ENCODE data around the gene ACSL5. TPM values are rescaled to one million over a fixed set of nuclear protein-coding genes. Genes with fewer than 3 reads are reported as not detected.
"Not testable (repeated sequence)": the region's sequence is repeated elsewhere in the genome, so short reads cannot be mapped to it uniquely, and the experiment has no call there.

The ACSL5 gene
- total RNA-seq, 2 donors from 2014 or later, result 56.6 to 71.9 TPM

- Mint-ChIP-seq H3K36me3 (ENCODE audit: low read depth) (peaks cover 48% of the 10 kb centered on the region), H3K4me3 (peak overlapping the region; percentile 99), H3K27me3 (no peaks in the 10 kb centered on the region), H3K9me3 (no peaks in the 10 kb centered on the region), H3K4me1 (peaks cover 38% of the 10 kb centered on the region), H3K27ac (peak overlapping the region; percentile 99)
- peak; percentile 72 for ATAC-seq (replicated peaks)
Observed at GRCh38 chr10:112375721-112376395, 1.9 kb downstream of the ACSL5 start.

GRCh38 chr10:112376396-112376790, 2.5 kb downstream of the ACSL5 start:
- peaks cover 53% of the 10 kb centered on the region for H3K36me3 Mint-ChIP-seq (ENCODE audit: low read depth)
- ATAC-seq (replicated peaks), result no peak
- H3K27ac Mint-ChIP-seq, result peak overlapping the region; percentile 99
- H3K4me3 Mint-ChIP-seq, result peak overlapping the region; percentile 99
- H3K9me3 Mint-ChIP-seq, result no peaks in the 10 kb centered on the region
- peaks cover 42% of the 10 kb centered on the region for H3K4me1 Mint-ChIP-seq
- no peaks in the 10 kb centered on the region for H3K27me3 Mint-ChIP-seq

- Mint-ChIP-seq H3K36me3 (ENCODE audit: low read depth) (peaks cover 54% of the 10 kb centered on the region), H3K4me1 (peaks cover 42% of the 10 kb centered on the region), H3K4me3 (peak overlapping the region; percentile 99), H3K27ac (peak overlapping the region; percentile 99)
- ATAC-seq (replicated peaks); H3K9me3 Mint-ChIP-seq; H3K27me3 Mint-ChIP-seq: not testable (repeated sequence)
Observed at GRCh38 chr10:112377116-112377515, 3.2 kb downstream of the ACSL5 start.

GRCh38 chr10:112379635-112380296, 5.8 kb downstream of the ACSL5 start:
- H3K27ac Mint-ChIP-seq, result peak overlapping the region; percentile 77
- peaks cover 73% of the 10 kb centered on the region for H3K36me3 Mint-ChIP-seq (ENCODE audit: low read depth)

GRCh38 chr10:112382515-112383235, 8.8 kb downstream of the ACSL5 start:
- H3K4me1 Mint-ChIP-seq, result peaks cover 56% of the 10 kb centered on the region
- peak overlapping the region; percentile 51 for H3K4me3 Mint-ChIP-seq
- peaks cover 77% of the 10 kb centered on the region for H3K36me3 Mint-ChIP-seq (ENCODE audit: low read depth)
- no peak for ATAC-seq (replicated peaks)
- no peaks in the 10 kb centered on the region for H3K9me3 Mint-ChIP-seq
- no peak overlapping the region for H3K27ac Mint-ChIP-seq
- H3K27me3 Mint-ChIP-seq, result no peaks in the 10 kb centered on the region

More at GRCh38 chr10:112379635-112380296, 5.8 kb downstream of the ACSL5 start:
- Mint-ChIP-seq H3K4me1 (peaks cover 50% of the 10 kb centered on the region), H3K4me3 (peak overlapping the region; percentile 99), H3K9me3 (no peaks in the 10 kb centered on the region), H3K27me3 (no peaks in the 10 kb centered on the region)
- peak; percentile 17 for ATAC-seq (replicated peaks)

- Mint-ChIP-seq H3K9me3 (no peaks in the 10 kb centered on the region), H3K4me3 (peak overlapping the region; percentile 51), H3K4me1 (peaks cover 55% of the 10 kb centered on the region), H3K27me3 (no peaks in the 10 kb centered on the region), H3K36me3 (ENCODE audit: low read depth) (peaks cover 77% of the 10 kb centered on the region), H3K27ac (peak overlapping the region; percentile 80)
- ATAC-seq (replicated peaks), result peak; percentile 92
Observed at GRCh38 chr10:112383325-112383724, 9.4 kb downstream of the ACSL5 start.

- peaks cover 63% of the 10 kb centered on the region for H3K4me1 Mint-ChIP-seq
- peaks cover 78% of the 10 kb centered on the region for H3K36me3 Mint-ChIP-seq (ENCODE audit: low read depth)
- no peaks in the 10 kb centered on the region for H3K9me3 Mint-ChIP-seq
- H3K4me3 Mint-ChIP-seq, result peak overlapping the region; percentile 51
- no peaks in the 10 kb centered on the region for H3K27me3 Mint-ChIP-seq
- peak overlapping the region; percentile 80 for H3K27ac Mint-ChIP-seq
- ATAC-seq (replicated peaks), result no peak
Observed at GRCh38 chr10:112384141-112384540, 10.2 kb downstream of the ACSL5 start.

- Mint-ChIP-seq H3K4me3 (peak overlapping the region; percentile 51), H3K27me3 (no peaks in the 10 kb centered on the region), H3K9me3 (no peaks in the 10 kb centered on the region), H3K27ac (peak overlapping the region; percentile 80), H3K4me1 (peaks cover 63% of the 10 kb centered on the region), H3K36me3 (ENCODE audit: low read depth) (peaks cover 67% of the 10 kb centered on the region)
- ATAC-seq (replicated peaks), result no peak
Observed at GRCh38 chr10:112385201-112385600, 11.3 kb downstream of the ACSL5 start.

- peak overlapping the region; percentile 78 for H3K27ac Mint-ChIP-seq
- H3K27me3 Mint-ChIP-seq; ATAC-seq (replicated peaks); H3K9me3 Mint-ChIP-seq: not testable (repeated sequence)
- H3K4me3 Mint-ChIP-seq, result peak overlapping the region; percentile 73
- peaks cover 64% of the 10 kb centered on the region for H3K4me1 Mint-ChIP-seq
- peaks cover 51% of the 10 kb centered on the region for H3K36me3 Mint-ChIP-seq (ENCODE audit: low read depth)
Observed at GRCh38 chr10:112388056-112388455, 14.1 kb downstream of the ACSL5 start.

GRCh38 chr10:112388548-112388947, 14.6 kb downstream of the ACSL5 start:
- H3K9me3 Mint-ChIP-seq, result no peaks in the 10 kb centered on the region
- no peak for ATAC-seq (replicated peaks)
- no peaks in the 10 kb centered on the region for H3K27me3 Mint-ChIP-seq
- peak overlapping the region; percentile 73 for H3K4me3 Mint-ChIP-seq
- peaks cover 51% of the 10 kb centered on the region for H3K36me3 Mint-ChIP-seq (ENCODE audit: low read depth)
- H3K4me1 Mint-ChIP-seq, result peaks cover 62% of the 10 kb centered on the region
- peak overlapping the region; percentile 78 for H3K27ac Mint-ChIP-seq

GRCh38 chr10:112389271-112389822, 15.4 kb downstream of the ACSL5 start:
- peak overlapping the region; percentile 73 for H3K4me3 Mint-ChIP-seq
- no peaks in the 10 kb centered on the region for H3K27me3 Mint-ChIP-seq
- peak overlapping the region; percentile 78 for H3K27ac Mint-ChIP-seq
- H3K4me1 Mint-ChIP-seq, result peaks cover 56% of the 10 kb centered on the region
- peak; percentile 93 for ATAC-seq (replicated peaks)
- H3K9me3 Mint-ChIP-seq, result no peaks in the 10 kb centered on the region
- peaks cover 47% of the 10 kb centered on the region for H3K36me3 Mint-ChIP-seq (ENCODE audit: low read depth)

GRCh38 chr10:112390125-112390703, 16.3 kb downstream of the ACSL5 start:
- H3K4me1 Mint-ChIP-seq, result peaks cover 48% of the 10 kb centered on the region
- H3K27me3 Mint-ChIP-seq, result no peaks in the 10 kb centered on the region
- peak overlapping the region; percentile 78 for H3K27ac Mint-ChIP-seq
- ATAC-seq (replicated peaks), result peak; percentile 27
- H3K9me3 Mint-ChIP-seq, result no peaks in the 10 kb centered on the region
- H3K4me3 Mint-ChIP-seq, result peak overlapping the region; percentile 73
- peaks cover 39% of the 10 kb centered on the region for H3K36me3 Mint-ChIP-seq (ENCODE audit: low read depth)

GRCh38 chr10:112393341-112393740, 19.4 kb downstream of the ACSL5 start:
- H3K27me3 Mint-ChIP-seq, result no peaks in the 10 kb centered on the region
- H3K27ac Mint-ChIP-seq, result peak overlapping the region; percentile 67
- H3K9me3 Mint-ChIP-seq, result no peaks in the 10 kb centered on the region
- no peak for ATAC-seq (replicated peaks)
- peaks cover 15% of the 10 kb centered on the region for H3K36me3 Mint-ChIP-seq (ENCODE audit: low read depth)
- peaks cover 30% of the 10 kb centered on the region for H3K4me1 Mint-ChIP-seq
- H3K4me3 Mint-ChIP-seq, result no peak overlapping the region

GRCh38 chr10:112393827-112394226, 19.9 kb downstream of the ACSL5 start:
- H3K4me3 Mint-ChIP-seq, result no peak overlapping the region

More at GRCh38 chr10:112393827-112394226, 19.9 kb downstream of the ACSL5 start:
- H3K36me3 Mint-ChIP-seq (ENCODE audit: low read depth), result peaks cover 15% of the 10 kb centered on the region
- peaks cover 25% of the 10 kb centered on the region for H3K4me1 Mint-ChIP-seq
- H3K27me3 Mint-ChIP-seq, result no peaks in the 10 kb centered on the region
- no peaks in the 10 kb centered on the region for H3K9me3 Mint-ChIP-seq
- H3K27ac Mint-ChIP-seq, result no peak overlapping the region
- ATAC-seq (replicated peaks), result no peak
